ENCODE measurements around the gene SLC35D2. TPM values are rescaled to one million over a fixed set of nuclear protein-coding genes. Genes with fewer than 3 reads are reported as not detected.

Gene SLC35D2
- total RNA-seq, 1 experiment from 2014 or later: 32.5 TPM

DNA sequence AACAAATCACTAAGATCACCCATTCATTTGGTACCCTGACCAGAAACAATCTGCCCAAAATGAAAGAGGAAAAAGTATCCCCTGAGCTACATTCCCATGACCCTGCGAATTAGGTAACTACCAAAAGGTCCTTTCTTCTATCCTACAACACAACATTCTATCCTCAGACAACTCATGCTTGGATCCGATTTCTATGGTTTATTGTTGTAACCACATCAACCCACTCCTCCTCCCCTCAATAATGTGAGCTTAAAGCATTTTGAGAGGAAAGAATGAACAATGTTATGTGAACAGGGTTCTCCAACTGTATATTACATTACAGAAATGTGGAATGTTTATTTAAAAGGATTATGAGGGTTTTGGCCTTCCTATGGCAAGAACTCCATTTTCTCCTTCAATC lies 4.0 kb downstream of the SLC35D2 start:
- CTCF ChIA-PET: no interaction called here
- no peak for DNase-seq (ENCODE audit: low read depth, low spot score)
- H3K4me3 ChIP-seq (replicated peaks in 1 of 2; ENCODE audit: low read depth in 1 of 2, low read length in 2 of 2): no peak overlapping the region
- H3K27me3 ChIP-seq (ENCODE audit: insufficient read depth, low read length): no peaks in the 10 kb centered on the region
- no TSS peak for BruUV-seq (replicated peaks)
- no peak overlapping the region for H3K9ac ChIP-seq (ENCODE audit: low read length)
- peaks cover 36% of the 10 kb centered on the region for H3K79me2 ChIP-seq (ENCODE audit: insufficient read depth, low read length)
- ATAC-seq: no peak
- no peaks in the 10 kb centered on the region for H4K20me1 ChIP-seq (ENCODE audit: insufficient read depth)
- H3K27ac ChIP-seq (ENCODE audit: low read depth, low read length): no peak overlapping the region
- no peaks in the 10 kb centered on the region for H3K9me3 ChIP-seq (ENCODE audit: control insufficient read depth in 1 of 2, insufficient read depth in 1 of 2, low read depth in 1 of 2, low read length in 2 of 2)
- TF ChIP-seq POLR2A (IDR thresholded peaks at IDR 0.05; ENCODE audit: borderline replicate concordance, extremely low read depth, insufficient read depth, insufficient read length): no peak
- TF ChIP-seq, protein P1, sequence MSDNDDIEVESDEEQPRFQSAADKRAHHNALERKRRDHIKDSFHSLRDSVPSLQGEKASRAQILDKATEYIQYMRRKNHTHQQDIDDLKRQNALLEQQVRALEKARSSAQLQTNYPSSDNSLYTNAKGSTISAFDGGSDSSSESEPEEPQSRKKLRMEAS (IDR thresholded peaks at IDR 0.05): no peak
- TF ChIP-seq SP1 (IDR thresholded peaks at IDR 0.05; ENCODE audit: low read depth): no peak
- no peak for TF ChIP-seq TCF7L2 (IDR thresholded peaks at IDR 0.05; ENCODE audit: borderline replicate concordance, extremely low read depth, insufficient read depth, insufficient read length)
- no peak for TF ChIP-seq RAD21 (IDR thresholded peaks at IDR 0.05; ENCODE audit: low read depth)
- TF ChIP-seq, protein P2, sequence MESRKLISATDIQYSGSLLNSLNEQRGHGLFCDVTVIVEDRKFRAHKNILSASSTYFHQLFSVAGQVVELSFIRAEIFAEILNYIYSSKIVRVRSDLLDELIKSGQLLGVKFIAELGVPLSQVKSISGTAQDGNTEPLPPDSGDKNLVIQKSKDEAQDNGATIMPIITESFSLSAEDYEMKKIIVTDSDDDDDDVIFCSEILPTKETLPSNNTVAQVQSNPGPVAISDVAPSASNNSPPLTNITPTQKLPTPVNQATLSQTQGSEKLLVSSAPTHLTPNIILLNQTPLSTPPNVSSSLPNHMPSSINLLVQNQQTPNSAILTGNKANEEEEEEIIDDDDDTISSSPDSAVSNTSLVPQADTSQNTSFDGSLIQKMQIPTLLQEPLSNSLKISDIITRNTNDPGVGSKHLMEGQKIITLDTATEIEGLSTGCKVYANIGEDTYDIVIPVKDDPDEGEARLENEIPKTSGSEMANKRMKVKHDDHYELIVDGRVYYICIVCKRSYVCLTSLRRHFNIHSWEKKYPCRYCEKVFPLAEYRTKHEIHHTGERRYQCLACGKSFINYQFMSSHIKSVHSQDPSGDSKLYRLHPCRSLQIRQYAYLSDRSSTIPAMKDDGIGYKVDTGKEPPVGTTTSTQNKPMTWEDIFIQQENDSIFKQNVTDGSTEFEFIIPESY (IDR thresholded peaks at IDR 0.05; ENCODE audit: extremely low read depth, insufficient replicate concordance, low read length): no peak
- TF ChIP-seq CEBPB (IDR thresholded peaks at IDR 0.05; ENCODE audit: low read depth): no peak
- TF ChIP-seq JUND (IDR thresholded peaks at IDR 0.05): no peak
- TF ChIP-seq, protein P3, sequence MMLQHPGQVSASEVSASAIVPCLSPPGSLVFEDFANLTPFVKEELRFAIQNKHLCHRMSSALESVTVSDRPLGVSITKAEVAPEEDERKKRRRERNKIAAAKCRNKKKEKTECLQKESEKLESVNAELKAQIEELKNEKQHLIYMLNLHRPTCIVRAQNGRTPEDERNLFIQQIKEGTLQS (IDR thresholded peaks at IDR 0.05): no peak
- no peak for TF ChIP-seq CBX3 (IDR thresholded peaks at IDR 0.05; ENCODE audit: low read depth)
- TF ChIP-seq ZNF274 (IDR thresholded peaks at IDR 0.05; ENCODE audit: low read depth, low read length): no peak
- no peak for TF ChIP-seq EZH2phosphoT487 (IDR thresholded peaks at IDR 0.05; ENCODE audit: borderline replicate concordance)
- no peak for TF ChIP-seq EZH2 (IDR thresholded peaks at IDR 0.05)
- TF ChIP-seq SRF (IDR thresholded peaks at IDR 0.05; ENCODE audit: low read depth): no peak
- TF ChIP-seq, protein P4, sequence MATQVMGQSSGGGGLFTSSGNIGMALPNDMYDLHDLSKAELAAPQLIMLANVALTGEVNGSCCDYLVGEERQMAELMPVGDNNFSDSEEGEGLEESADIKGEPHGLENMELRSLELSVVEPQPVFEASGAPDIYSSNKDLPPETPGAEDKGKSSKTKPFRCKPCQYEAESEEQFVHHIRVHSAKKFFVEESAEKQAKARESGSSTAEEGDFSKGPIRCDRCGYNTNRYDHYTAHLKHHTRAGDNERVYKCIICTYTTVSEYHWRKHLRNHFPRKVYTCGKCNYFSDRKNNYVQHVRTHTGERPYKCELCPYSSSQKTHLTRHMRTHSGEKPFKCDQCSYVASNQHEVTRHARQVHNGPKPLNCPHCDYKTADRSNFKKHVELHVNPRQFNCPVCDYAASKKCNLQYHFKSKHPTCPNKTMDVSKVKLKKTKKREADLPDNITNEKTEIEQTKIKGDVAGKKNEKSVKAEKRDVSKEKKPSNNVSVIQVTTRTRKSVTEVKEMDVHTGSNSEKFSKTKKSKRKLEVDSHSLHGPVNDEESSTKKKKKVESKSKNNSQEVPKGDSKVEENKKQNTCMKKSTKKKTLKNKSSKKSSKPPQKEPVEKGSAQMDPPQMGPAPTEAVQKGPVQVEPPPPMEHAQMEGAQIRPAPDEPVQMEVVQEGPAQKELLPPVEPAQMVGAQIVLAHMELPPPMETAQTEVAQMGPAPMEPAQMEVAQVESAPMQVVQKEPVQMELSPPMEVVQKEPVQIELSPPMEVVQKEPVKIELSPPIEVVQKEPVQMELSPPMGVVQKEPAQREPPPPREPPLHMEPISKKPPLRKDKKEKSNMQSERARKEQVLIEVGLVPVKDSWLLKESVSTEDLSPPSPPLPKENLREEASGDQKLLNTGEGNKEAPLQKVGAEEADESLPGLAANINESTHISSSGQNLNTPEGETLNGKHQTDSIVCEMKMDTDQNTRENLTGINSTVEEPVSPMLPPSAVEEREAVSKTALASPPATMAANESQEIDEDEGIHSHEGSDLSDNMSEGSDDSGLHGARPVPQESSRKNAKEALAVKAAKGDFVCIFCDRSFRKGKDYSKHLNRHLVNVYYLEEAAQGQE (IDR thresholded peaks at IDR 0.05; ENCODE audit: low read depth): no peak
- POLR2A ChIA-PET: no interaction called here
- RAD21 ChIA-PET (ENCODE audit: low non-redundant PET in 1 of 2, low total read pairs in 2 of 2, uncharacterized antibody in 2 of 2, unreplicated experiment in 2 of 2): no interaction called here
- no peak overlapping the region for H3K4me2 ChIP-seq (ENCODE audit: low read length)
- H2AFZ ChIP-seq (ENCODE audit: low read depth, low read length, poor library complexity, severe bottlenecking): no peak overlapping the region
- no peaks in the 10 kb centered on the region for H3K36me3 ChIP-seq (ENCODE audit: control insufficient read depth in 1 of 2, insufficient read depth in 2 of 2, low read length in 2 of 2)
- H3K9me2 ChIP-seq (ENCODE audit: insufficient read depth): no peaks in the 10 kb centered on the region
- H3K4me1 ChIP-seq (ENCODE audit: control insufficient read depth in 1 of 2, insufficient read depth in 2 of 2, low read length in 2 of 2): peaks cover 46 to 63% of the 10 kb centered on the region in 2 experiments
- intact Hi-C loops (cut with micrococcal nuclease): no loop called here
